ENCODE data around the gene RUNDC1.

The RUNDC1 gene

DNA sequence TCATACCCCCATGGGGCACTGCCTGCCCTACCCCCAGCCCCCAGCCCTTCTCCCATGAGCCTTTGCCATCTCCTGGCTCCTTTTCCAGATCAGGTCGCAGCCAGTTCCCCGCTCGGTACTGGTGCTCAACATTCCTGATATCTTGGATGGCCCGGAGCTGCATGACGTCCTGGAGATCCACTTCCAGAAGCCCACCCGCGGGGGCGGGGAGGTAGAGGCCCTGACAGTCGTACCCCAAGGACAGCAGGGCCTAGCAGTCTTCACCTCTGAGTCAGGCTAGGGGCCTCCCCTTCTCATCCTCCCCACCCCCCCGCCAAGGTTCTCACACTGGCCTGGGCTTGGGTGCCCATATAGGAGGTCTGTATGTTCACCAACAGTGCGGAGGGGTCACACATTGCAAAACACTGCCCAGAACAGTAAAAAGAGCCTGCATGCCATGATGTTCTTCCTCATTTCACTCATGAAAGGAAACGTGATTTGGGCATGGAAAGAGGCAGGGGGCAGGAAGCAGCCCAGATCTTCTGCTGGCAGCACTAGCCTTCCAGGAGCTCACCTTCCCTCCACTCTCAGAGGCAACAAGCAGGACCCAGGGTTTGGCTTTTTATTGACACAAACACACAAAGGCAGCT, 33.8 kb downstream of the RUNDC1 start:
- TF ChIP-seq FOXP2 (optimal IDR thresholded peaks at IDR 0.05; ENCODE audit: borderline replicate concordance, extremely low read depth, extremely low read length, insufficient read depth) (no peak), SIN3A (IDR thresholded peaks at IDR 0.05; ENCODE audit: borderline replicate concordance, insufficient read depth, low read length) (no peak), POLR2AphosphoS5 (IDR thresholded peaks at IDR 0.05; ENCODE audit: low read depth, low read length) (no peak)
- TF ChIP-seq, protein P1, sequence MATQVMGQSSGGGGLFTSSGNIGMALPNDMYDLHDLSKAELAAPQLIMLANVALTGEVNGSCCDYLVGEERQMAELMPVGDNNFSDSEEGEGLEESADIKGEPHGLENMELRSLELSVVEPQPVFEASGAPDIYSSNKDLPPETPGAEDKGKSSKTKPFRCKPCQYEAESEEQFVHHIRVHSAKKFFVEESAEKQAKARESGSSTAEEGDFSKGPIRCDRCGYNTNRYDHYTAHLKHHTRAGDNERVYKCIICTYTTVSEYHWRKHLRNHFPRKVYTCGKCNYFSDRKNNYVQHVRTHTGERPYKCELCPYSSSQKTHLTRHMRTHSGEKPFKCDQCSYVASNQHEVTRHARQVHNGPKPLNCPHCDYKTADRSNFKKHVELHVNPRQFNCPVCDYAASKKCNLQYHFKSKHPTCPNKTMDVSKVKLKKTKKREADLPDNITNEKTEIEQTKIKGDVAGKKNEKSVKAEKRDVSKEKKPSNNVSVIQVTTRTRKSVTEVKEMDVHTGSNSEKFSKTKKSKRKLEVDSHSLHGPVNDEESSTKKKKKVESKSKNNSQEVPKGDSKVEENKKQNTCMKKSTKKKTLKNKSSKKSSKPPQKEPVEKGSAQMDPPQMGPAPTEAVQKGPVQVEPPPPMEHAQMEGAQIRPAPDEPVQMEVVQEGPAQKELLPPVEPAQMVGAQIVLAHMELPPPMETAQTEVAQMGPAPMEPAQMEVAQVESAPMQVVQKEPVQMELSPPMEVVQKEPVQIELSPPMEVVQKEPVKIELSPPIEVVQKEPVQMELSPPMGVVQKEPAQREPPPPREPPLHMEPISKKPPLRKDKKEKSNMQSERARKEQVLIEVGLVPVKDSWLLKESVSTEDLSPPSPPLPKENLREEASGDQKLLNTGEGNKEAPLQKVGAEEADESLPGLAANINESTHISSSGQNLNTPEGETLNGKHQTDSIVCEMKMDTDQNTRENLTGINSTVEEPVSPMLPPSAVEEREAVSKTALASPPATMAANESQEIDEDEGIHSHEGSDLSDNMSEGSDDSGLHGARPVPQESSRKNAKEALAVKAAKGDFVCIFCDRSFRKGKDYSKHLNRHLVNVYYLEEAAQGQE (IDR thresholded peaks at IDR 0.05; ENCODE audit: insufficient read depth in 1 of 2, low read depth in 2 of 2, low read length in 2 of 2): no peak

DNA sequence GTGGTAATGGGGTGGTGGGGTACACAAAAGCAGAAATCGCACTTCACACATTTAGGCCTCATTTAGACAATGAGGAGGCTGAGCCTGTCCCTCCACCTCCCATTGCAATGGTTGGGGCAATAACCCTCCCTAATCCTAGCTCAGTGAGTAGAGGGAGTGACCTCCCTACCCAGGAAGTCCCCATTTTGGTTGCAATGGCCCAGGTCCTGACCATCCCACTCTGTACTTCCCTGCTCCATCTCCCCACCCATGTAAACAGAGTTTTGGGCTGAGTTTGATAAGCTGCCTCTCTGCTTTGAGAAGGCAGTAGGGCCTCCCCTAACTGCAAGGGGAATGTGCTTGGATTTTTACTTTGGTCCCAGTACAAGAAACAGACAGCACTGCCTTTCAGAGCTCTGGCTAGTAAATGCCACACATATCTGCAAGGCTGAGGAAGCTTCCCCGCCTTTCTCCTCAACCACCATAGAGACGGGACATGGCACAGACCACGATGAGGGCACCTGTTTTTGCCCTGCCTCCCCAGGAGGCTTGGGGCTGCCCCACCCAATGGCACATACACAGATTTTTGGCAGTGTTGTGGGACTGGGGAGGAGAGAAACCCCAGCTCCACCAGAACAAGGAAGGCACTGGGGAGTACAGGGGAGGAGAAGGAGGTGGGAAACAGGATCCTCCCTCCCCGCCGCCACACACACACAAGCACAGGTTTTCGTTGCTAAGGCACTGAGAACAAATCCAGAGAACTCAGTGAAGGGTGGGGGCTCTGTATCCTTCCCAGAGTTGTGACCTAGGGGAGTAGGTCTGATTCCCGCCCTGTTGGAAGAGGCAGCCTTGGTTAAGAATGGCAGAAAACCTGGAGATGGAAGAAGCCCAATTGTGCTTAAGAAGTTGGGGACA, 34.5 kb downstream of the RUNDC1 start:
- peak; percentile 27; the same call in 1 of the 2 replicates for TF ChIP-seq POLR2AphosphoS5 (IDR thresholded peaks at IDR 0.05; ENCODE audit: low read depth, low read length)
- TF ChIP-seq FOXP2 (optimal IDR thresholded peaks at IDR 0.05; ENCODE audit: borderline replicate concordance, extremely low read depth, extremely low read length, insufficient read depth): no peak
- TF ChIP-seq, protein P1 (IDR thresholded peaks at IDR 0.05; ENCODE audit: insufficient read depth in 1 of 2, low read depth in 2 of 2, low read length in 2 of 2): no peak

- TF ChIP-seq, protein P1 (IDR thresholded peaks at IDR 0.05; ENCODE audit: insufficient read depth in 1 of 2, low read depth in 2 of 2, low read length in 2 of 2): no peak
- TF ChIP-seq TAF1 (IDR thresholded peaks at IDR 0.05; ENCODE audit: borderline replicate concordance, insufficient read depth, low read length) (no peak), FOXP2 (optimal IDR thresholded peaks at IDR 0.05; ENCODE audit: borderline replicate concordance, extremely low read depth, extremely low read length, insufficient read depth) (no peak), SIN3A (IDR thresholded peaks at IDR 0.05; ENCODE audit: borderline replicate concordance, insufficient read depth, low read length) (no peak), POLR2AphosphoS5 (IDR thresholded peaks at IDR 0.05; ENCODE audit: low read depth, low read length) (no peak; the same call in 1 of the 2 replicates)
These were observed 35.2 kb downstream of the RUNDC1 start for GRCh38 chr17:43015579-43015978.

- no peak for TF ChIP-seq FOXP2 (optimal IDR thresholded peaks at IDR 0.05; ENCODE audit: borderline replicate concordance, extremely low read depth, extremely low read length, insufficient read depth)
- no peak for TF ChIP-seq TAF1 (IDR thresholded peaks at IDR 0.05; ENCODE audit: borderline replicate concordance, insufficient read depth, low read length)
- TF ChIP-seq POLR2AphosphoS5 (IDR thresholded peaks at IDR 0.05; ENCODE audit: low read depth, low read length): no peak
- TF ChIP-seq, protein P1 (IDR thresholded peaks at IDR 0.05; ENCODE audit: insufficient read depth in 1 of 2, low read depth in 2 of 2, low read length in 2 of 2): no peak
- TF ChIP-seq SIN3A (IDR thresholded peaks at IDR 0.05; ENCODE audit: borderline replicate concordance, insufficient read depth, low read length): no peak
These were observed 35.9 kb downstream of the RUNDC1 start for GRCh38 chr17:43016216-43016615.

All from PFSK-1 (cell line).